CD8-positive, alpha-beta memory T cell (primary cell): ENCODE measurements around the gene TMEM150B. TPM values are rescaled to one million over a fixed set of nuclear protein-coding genes. Genes with fewer than 3 reads are reported as not detected.
"Not testable (repeated sequence)": the region's sequence is repeated elsewhere in the genome, so short reads cannot be mapped to it uniquely, and the experiment has no call there.

ENCODE experiments used
- CTCF ChIA-PET: fragments of 350-600 bp; sonication (Branson Sonifier 250); formaldehyde crosslinking; loops from one replicate; lab custom pipeline; 2021; ENCODE audit warnings: antibody characterized with exemption; lab: Charles Lee
- POLR2A ChIA-PET: fragments of 350-600 bp; sonication (Branson Sonifier 250); formaldehyde crosslinking; loops from one replicate; lab custom pipeline; 2021; ENCODE audit warnings: antibody characterized with exemption; lab: Charles Lee
- DNase-seq, 5 donors: peaks; one replicate each; pipeline versions ENCODE4 v3.0.0 to v3.0.0-alpha.2; 2020 to 2022; ENCODE audit warnings: mixed read lengths in 1 of 5
- H3K27ac ChIP-seq: one replicate; pipeline ENCODE4 v1.7.0; 2013; ENCODE audit warnings: low read depth, mild to moderate bottlenecking, low read length, moderate library complexity
- H3K27me3 ChIP-seq: 2 replicates; pipeline ENCODE4 v1.7.0; 2013; ENCODE audit warnings: low read length, mild to moderate bottlenecking; ENCODE audit not compliant: insufficient read depth, poor library complexity, severe bottlenecking
- H3K36me3 ChIP-seq: 2 replicates; pipeline ENCODE4 v1.7.0; 2013; ENCODE audit warnings: mild to moderate bottlenecking, low read length, moderate library complexity; ENCODE audit not compliant: insufficient read depth
- H3K4me1 ChIP-seq: 2 replicates; pipeline ENCODE4 v1.7.0; 2013; ENCODE audit warnings: mild to moderate bottlenecking, low read length, moderate library complexity; ENCODE audit not compliant: insufficient read depth
- H3K4me3 ChIP-seq: 2 replicates; pipeline ENCODE4 v1.7.0; 2013; ENCODE audit warnings: mild to moderate bottlenecking, low read length
- H3K9me3 ChIP-seq: 2 replicates; pipeline ENCODE4 v1.7.0; 2013; ENCODE audit warnings: mild to moderate bottlenecking, low read length
- H3K27ac Mint-ChIP-seq, 8 donors: one replicate each; pipeline ENCODE4 v1.8.0; 2020 to 2021; ENCODE audit warnings: mixed read lengths in 8 of 8, mild to moderate bottlenecking in 6 of 8, inconsistent platforms in 3 of 8, moderate library complexity in 3 of 8
- H3K27me3 Mint-ChIP-seq, 2 donors: one replicate each; pipeline ENCODE4 v1.8.0; 2020 to 2021; ENCODE audit warnings: mixed read lengths in 2 of 2, mild to moderate bottlenecking in 1 of 2, moderate library complexity in 1 of 2
- H3K36me3 Mint-ChIP-seq, 3 donors: one replicate each; pipeline ENCODE4 v1.8.0; 2020 to 2021; ENCODE audit warnings: mixed read lengths in 3 of 3, inconsistent platforms in 1 of 3, mild to moderate bottlenecking in 1 of 3
- H3K4me1 Mint-ChIP-seq, 3 donors: one replicate each; pipeline ENCODE4 v1.8.0; 2020 to 2021; ENCODE audit warnings: mixed read lengths in 3 of 3, inconsistent platforms in 1 of 3, mild to moderate bottlenecking in 1 of 3
- H3K4me3 Mint-ChIP-seq, 7 donors: one replicate each; pipeline ENCODE4 v1.8.0; 2020 to 2021; ENCODE audit warnings: mixed read lengths in 7 of 7, mild to moderate bottlenecking in 6 of 7, moderate library complexity in 4 of 7, inconsistent platforms in 2 of 7
- H3K9me3 Mint-ChIP-seq, 5 donors: one replicate each; pipeline ENCODE4 v1.8.0; 2020 to 2022; ENCODE audit warnings: mixed read lengths in 5 of 5, mild to moderate bottlenecking in 3 of 5, moderate library complexity in 2 of 5, inconsistent platforms in 1 of 5
- polyA plus RNA-seq: library from polyadenylated mRNA; unstranded; fragments of 300-500 nt; fragmentation: Illumina TruSeq; gene quantifications from one replicate; pipeline ENCODE4 v1.2.3, GENCODE V29; 2021
- total RNA-seq, 2 experiments: library from RNA; stranded (reverse); gene quantifications; one replicate each; pipeline ENCODE4 v1.2.3, GENCODE V29; 2021

Gene TMEM150B
- total and polyA plus RNA-seq, 3 experiments from 2014 or later, result 0.53 TPM; not detected in 2

- Histone ChIP-seq H3K4me1 (peaks cover 24% of the 10 kb centered on the region), H3K27ac (peak overlapping the region; percentile 95), H3K36me3 (no peaks in the 10 kb centered on the region), H3K27me3 (no peaks in the 10 kb centered on the region), H3K9me3 (no peaks in the 10 kb centered on the region), H3K4me3 (peak overlapping the region; percentile 77)
- ChIA-PET POLR2A (interaction anchor here (0.9 to 2.0 kb wide), 13 partner anchors 11 to 1244 kb away, joined by 3 to 20 read pairs (median 6); partner anchors contain the start of genes FIZ1, HSPBP1, ISOC2 and PPP6R1), CTCF (interaction anchor here (1.2 to 3.5 kb wide), 7 partner anchors 13 to 314 kb away, joined by 3 to 28 read pairs (median 9); partner anchors contain the start of genes TMEM238 and U2AF2)
- Mint-ChIP-seq H3K27ac (peak overlapping the region; percentile 98 to 100 (median 100)), H3K4me3 (peak overlapping the region; percentile 89 to 97 (median 90)), H3K9me3 (peaks cover 0 to 3% (median 0%) of the 10 kb centered on the region in 5 donors), H3K4me1 (peaks cover 21 to 29% (median 27%) of the 10 kb centered on the region in 3 donors), H3K27me3 (peaks cover 8 to 15% of the 10 kb centered on the region in 2 donors), H3K36me3 (peaks cover 0 to 19% (median 2%) of the 10 kb centered on the region in 3 donors)
- peak in 2 of 5 donors; percentile 27 to 61 for DNase-seq
Observed at GRCh38 chr19:55339889-55340783, 15.0 kb upstream of the TMEM150B start.

DNA sequence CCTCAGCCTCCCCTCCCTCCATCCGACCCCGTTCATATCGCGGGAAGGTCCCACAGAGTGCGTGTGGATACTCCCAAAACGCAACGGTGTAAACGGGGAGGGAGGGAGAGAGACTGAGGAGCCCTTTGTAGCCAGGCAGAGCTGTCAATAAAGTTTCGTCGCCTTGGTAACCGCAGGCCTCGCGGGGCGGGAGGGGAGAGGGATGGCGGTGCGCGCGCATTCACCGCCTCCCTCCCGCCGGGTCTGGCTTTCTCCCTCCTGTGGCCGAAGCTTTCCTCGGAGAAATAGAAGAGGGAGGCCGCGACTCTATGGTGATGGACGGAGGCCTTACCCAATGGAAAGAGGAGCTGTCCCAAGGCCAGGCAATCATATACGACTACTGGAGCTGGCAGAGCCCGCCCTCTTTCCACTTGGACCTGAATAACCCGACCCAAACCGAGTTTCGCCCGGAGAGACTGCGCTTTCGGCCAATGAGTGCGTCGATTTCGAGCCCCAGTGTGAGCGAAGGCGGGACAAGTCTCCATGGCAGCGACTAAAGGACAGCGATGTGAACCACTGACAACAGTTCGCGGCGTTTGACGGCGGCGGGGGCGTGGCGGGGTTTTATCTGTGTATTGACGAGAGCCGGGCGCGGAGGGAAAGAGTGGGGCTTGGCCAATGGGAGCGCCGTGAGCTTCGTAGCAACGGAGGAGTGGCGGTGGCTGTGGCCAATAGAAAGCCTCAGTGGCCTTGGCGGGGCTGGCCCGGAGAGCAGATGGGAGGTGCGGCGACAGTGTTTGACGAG, 14.2 kb upstream of the TMEM150B start, which contains the start of gene KMT5C:
TSS of gene KMT5C (plus strand) at position 772 of the 784 bp plus-strand sequence. CDS start 2,061 bp downstream, outside the sequence.
- CTCF ChIA-PET, result interaction anchor here (0.8 to 3.5 kb wide), 8 partner anchors 14 to 315 kb away, joined by 3 to 28 read pairs (median 6); partner anchors contain the start of genes TMEM238 and U2AF2
- peaks cover 11 to 15% of the 10 kb centered on the region in 2 donors for H3K27me3 Mint-ChIP-seq
- DNase-seq, result peak; percentile 100
- no peaks in the 10 kb centered on the region for H3K9me3 ChIP-seq
- peak within 1 kb of the TSS; percentile 98 to 100 (median 100) for H3K27ac Mint-ChIP-seq
- no peaks in the 10 kb centered on the region for H3K27me3 ChIP-seq
- H3K4me1 Mint-ChIP-seq, result peaks cover 21 to 29% (median 27%) of the 10 kb centered on the region in 3 donors
- peaks cover 0 to 15% (median 0%) of the 10 kb centered on the region in 3 donors for H3K36me3 Mint-ChIP-seq
- peaks cover 0 to 3% (median 0%) of the 10 kb centered on the region in 5 donors for H3K9me3 Mint-ChIP-seq
- H3K4me1 ChIP-seq, result peaks cover 24% of the 10 kb centered on the region
- POLR2A ChIA-PET, result interaction anchor here (0.5 to 2.0 kb wide), 18 partner anchors 12 to 1244 kb away, joined by 3 to 20 read pairs (median 4); partner anchors contain the start of genes FIZ1, HSPBP1, ISOC2 and PPP6R1
- peak within 1 kb of the TSS; percentile 89 to 97 (median 90) for H3K4me3 Mint-ChIP-seq
- H3K36me3 ChIP-seq, result no peaks in the 10 kb centered on the region
- peak within 1 kb of the TSS; percentile 77 for H3K4me3 ChIP-seq
- peak within 1 kb of the TSS; percentile 100 for H3K27ac ChIP-seq

- H3K27me3 ChIP-seq, result no peaks in the 10 kb centered on the region
- Mint-ChIP-seq H3K36me3 (peaks cover 0 to 5% (median 0%) of the 10 kb centered on the region in 3 donors), H3K4me1 (peaks cover 16 to 23% (median 21%) of the 10 kb centered on the region in 3 donors), H3K9me3 (peaks cover 0 to 3% (median 0%) of the 10 kb centered on the region in 5 donors), H3K27ac (peak overlapping the region in 1 of 8 donors; percentile 99), H3K27me3 (peaks cover 19 to 21% of the 10 kb centered on the region in 2 donors), H3K4me3 (peak overlapping the region in 1 of 7 donors; percentile 19)
- H3K27ac ChIP-seq, result no peak overlapping the region
- DNase-seq, result no peak
- H3K4me3 ChIP-seq, result no peak overlapping the region
- no peaks in the 10 kb centered on the region for H3K36me3 ChIP-seq
- peaks cover 18% of the 10 kb centered on the region for H3K4me1 ChIP-seq
- POLR2A ChIA-PET, result no interaction called here
- no peaks in the 10 kb centered on the region for H3K9me3 ChIP-seq
- CTCF ChIA-PET, result interaction anchor here (1.2 kb wide), 1 partner anchor 35 kb away, joined by 3 read pairs; no protein-coding TSS in a partner anchor
Observed at GRCh38 chr19:55336101-55336500, 11.0 kb upstream of the TMEM150B start.

DNA sequence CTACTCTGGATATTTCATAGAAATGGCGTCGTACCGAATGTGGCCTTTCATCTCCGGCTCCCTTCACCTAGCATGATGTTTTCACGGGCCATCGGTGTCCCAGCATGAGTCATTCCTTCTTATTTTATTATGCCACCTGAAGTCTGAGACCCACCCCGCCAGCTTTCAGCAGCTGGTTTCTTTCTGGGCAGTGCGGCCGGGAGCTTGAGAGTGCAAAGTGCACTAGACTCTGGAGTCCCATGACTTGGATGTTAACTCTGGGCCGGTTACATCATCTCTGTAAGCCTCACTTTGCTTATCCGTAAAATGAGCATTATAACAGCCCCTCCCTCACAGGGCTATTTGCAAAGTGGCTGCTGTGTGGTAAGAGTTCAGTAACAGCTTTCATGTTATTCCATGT, 8.7 kb upstream of the TMEM150B start:
- Histone ChIP-seq H3K36me3 (no peaks in the 10 kb centered on the region), H3K4me3 (no peak overlapping the region), H3K4me1 (peaks cover 8% of the 10 kb centered on the region), H3K27me3 (no peaks in the 10 kb centered on the region), H3K27ac (no peak overlapping the region), H3K9me3 (no peaks in the 10 kb centered on the region)
- CTCF ChIA-PET, result no interaction called here
- DNase-seq, result no peak
- POLR2A ChIA-PET, result no interaction called here
- peaks cover 0 to 3% (median 0%) of the 10 kb centered on the region in 5 donors for H3K9me3 Mint-ChIP-seq
- peaks cover 6 to 7% (median 7%) of the 10 kb centered on the region in 3 donors for H3K4me1 Mint-ChIP-seq
- no peak overlapping the region for H3K4me3 Mint-ChIP-seq
- peaks cover 19 to 21% of the 10 kb centered on the region in 2 donors for H3K27me3 Mint-ChIP-seq
- H3K27ac Mint-ChIP-seq, result peak overlapping the region in 1 of 8 donors; percentile 19
- H3K36me3 Mint-ChIP-seq, result peaks cover 0 to 2% (median 0%) of the 10 kb centered on the region in 3 donors

- H3K27me3 Mint-ChIP-seq, result peaks cover 9 to 17% of the 10 kb centered on the region in 2 donors
- H3K4me3 ChIP-seq, H3K4me3 Mint-ChIP-seq, POLR2A ChIA-PET, H3K27ac Mint-ChIP-seq, H3K36me3 ChIP-seq, DNase-seq, H3K27ac ChIP-seq, H3K4me1 ChIP-seq, CTCF ChIA-PET, H3K9me3 Mint-ChIP-seq, H3K36me3 Mint-ChIP-seq, H3K9me3 ChIP-seq, H3K4me1 Mint-ChIP-seq, H3K27me3 ChIP-seq: not testable (repeated sequence)
Observed at GRCh38 chr19:55329791-55330190, 4.7 kb upstream of the TMEM150B start.

DNA sequence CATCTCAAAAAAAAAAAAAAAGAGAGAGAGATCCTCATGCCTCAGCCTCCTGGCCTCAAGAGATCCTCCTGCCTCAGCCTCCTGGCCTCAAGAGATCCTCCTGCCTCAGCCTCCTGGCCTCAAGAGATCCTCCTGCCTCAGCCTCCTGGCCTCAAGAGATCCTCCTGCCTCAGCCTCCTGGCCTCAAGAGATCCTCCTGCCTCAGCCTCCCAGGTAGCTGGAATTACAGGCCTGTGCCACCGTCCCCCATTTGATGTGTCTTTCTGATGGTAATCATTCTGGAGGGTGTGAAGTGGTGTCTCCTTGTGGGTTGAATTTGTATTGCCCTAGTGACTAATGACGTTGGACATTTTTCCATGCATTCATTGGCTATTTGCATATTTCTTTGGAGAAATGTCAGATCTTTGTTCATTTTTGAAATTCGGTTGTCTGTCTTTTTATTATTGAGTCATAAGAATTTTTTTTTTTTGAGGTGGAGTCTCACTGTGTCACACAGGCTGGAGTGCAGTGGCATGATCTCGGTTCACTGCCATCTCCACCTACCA, 3.7 kb upstream of the TMEM150B start:
- H3K9me3 Mint-ChIP-seq, H3K4me3 Mint-ChIP-seq, H3K27me3 ChIP-seq, H3K36me3 Mint-ChIP-seq, H3K36me3 ChIP-seq, H3K4me3 ChIP-seq, H3K4me1 Mint-ChIP-seq, H3K27ac ChIP-seq, H3K9me3 ChIP-seq, DNase-seq, H3K27ac Mint-ChIP-seq, CTCF ChIA-PET, H3K4me1 ChIP-seq, POLR2A ChIA-PET: not testable (repeated sequence)
- H3K27me3 Mint-ChIP-seq, result peaks cover 6 to 14% of the 10 kb centered on the region in 2 donors

- Histone ChIP-seq H3K4me1 (no peaks in the 10 kb centered on the region), H3K4me3 (no peak overlapping the region), H3K27me3 (no peaks in the 10 kb centered on the region), H3K9me3 (no peaks in the 10 kb centered on the region), H3K27ac (no peak overlapping the region), H3K36me3 (no peaks in the 10 kb centered on the region)
- no peak overlapping the region for H3K27ac Mint-ChIP-seq
- H3K27me3 Mint-ChIP-seq, result peaks cover 5 to 21% of the 10 kb centered on the region in 2 donors
- CTCF ChIA-PET, result no interaction called here
- H3K9me3 Mint-ChIP-seq, result no peaks in the 10 kb centered on the region
- POLR2A ChIA-PET, result no interaction called here
- no peak overlapping the region for H3K4me3 Mint-ChIP-seq
- peaks cover 0 to 1% (median 0%) of the 10 kb centered on the region in 3 donors for H3K4me1 Mint-ChIP-seq
- H3K36me3 Mint-ChIP-seq, result no peaks in the 10 kb centered on the region
- DNase-seq, result no peak
Observed at GRCh38 chr19:55324662-55325061, 479 bp downstream of the TMEM150B start.
